GM19463 (cell line): Measurements from ENCODE around the gene MSANTD1.

Experiments used
- ATAC-seq: cut with Tn5 transposase; IDR thresholded peaks from one replicate; pipeline ENCODE4 v1.9.1; 2021; ENCODE audit warnings: mild to moderate bottlenecking, moderate library complexity; ENCODE audit not compliant: unreplicated experiment

MSANTD1 gene

GRCh38 chr4:3215733-3216132 is 33.2 kb upstream of the MSANTD1 start:
- ATAC-seq = no peak

- ATAC-seq = no peak
These were observed 31.7 kb upstream of the MSANTD1 start for GRCh38 chr4:3217266-3217665.

DNA sequence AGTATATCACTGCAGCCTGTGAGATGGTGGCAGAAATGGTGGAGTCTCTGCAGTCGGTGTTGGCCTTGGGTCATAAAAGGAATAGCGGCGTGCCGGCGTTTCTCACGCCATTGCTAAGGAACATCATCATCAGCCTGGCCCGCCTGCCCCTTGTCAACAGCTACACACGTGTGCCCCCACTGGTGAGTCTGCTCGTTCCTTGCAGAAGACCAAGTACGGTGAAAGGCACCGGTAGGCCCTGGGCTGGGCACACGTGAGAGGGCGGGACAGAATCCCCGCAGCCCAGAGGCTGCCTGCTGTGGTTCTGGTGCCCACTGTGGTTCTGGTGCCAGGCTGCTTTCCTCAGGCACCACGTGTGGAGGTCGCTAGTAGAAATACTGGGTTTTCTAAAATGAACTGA is 31.2 kb upstream of the MSANTD1 start:
- ATAC-seq = no peak

GRCh38 chr4:3218824-3219760 is 29.9 kb upstream of the MSANTD1 start:
- ATAC-seq = no peak

DNA sequence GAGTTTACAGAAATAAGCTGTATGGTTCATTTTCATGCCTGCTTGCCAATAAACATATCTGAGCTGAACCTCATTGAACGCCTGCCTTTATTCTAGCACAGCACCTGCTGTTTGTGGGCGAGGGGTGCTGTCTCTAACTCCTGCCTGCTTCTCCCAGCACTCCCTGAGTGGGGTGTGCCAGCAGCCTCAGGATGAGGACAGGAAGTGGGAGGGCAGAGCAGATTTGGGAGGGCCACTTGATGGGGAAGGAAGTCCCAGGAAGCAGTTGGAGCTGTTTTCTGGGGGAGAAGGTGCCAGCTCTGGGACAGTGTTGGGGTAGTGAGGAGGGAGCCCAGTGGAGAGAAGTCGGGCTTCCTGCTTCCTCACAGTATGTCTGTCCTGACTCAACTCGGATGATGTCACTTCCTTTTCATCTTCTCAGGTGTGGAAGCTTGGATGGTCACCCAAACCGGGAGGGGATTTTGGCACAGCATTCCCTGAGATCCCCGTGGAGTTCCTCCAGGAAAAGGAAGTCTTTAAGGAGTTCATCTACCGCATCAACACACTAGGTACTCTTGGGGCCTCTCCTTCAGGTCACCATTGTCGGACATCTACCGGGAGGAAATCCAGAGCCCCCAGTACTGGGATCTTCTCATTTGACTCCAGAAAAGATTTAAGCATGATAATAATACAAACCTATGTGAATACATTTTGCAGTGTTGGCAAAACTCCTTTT is 29.0 kb upstream of the MSANTD1 start:
- ATAC-seq = no peak

GRCh38 chr4:3220476-3221183 is 28.3 kb upstream of the MSANTD1 start:
- ATAC-seq = no peak

DNA sequence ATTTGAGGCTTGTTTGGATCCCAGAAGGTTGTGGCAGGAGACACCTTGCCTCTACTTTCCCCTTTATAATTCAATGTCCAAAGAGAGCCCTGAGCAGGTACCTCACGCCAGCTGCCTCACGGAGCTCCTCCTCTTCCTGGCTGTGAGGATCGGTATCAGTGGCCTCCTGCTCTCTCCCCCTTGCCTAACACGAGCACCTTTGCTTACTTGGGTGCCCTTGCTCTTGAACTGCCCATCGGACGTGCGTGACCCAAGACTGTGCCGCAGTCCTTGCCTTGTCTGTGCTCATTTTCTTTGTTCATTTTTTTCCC is 27.8 kb upstream of the MSANTD1 start:
- no peak for ATAC-seq

GRCh38 chr4:3221996-3222395 is 27.0 kb upstream of the MSANTD1 start:
- no peak for ATAC-seq

GRCh38 chr4:3223346-3223745 is 25.6 kb upstream of the MSANTD1 start:
- ATAC-seq = no peak

DNA sequence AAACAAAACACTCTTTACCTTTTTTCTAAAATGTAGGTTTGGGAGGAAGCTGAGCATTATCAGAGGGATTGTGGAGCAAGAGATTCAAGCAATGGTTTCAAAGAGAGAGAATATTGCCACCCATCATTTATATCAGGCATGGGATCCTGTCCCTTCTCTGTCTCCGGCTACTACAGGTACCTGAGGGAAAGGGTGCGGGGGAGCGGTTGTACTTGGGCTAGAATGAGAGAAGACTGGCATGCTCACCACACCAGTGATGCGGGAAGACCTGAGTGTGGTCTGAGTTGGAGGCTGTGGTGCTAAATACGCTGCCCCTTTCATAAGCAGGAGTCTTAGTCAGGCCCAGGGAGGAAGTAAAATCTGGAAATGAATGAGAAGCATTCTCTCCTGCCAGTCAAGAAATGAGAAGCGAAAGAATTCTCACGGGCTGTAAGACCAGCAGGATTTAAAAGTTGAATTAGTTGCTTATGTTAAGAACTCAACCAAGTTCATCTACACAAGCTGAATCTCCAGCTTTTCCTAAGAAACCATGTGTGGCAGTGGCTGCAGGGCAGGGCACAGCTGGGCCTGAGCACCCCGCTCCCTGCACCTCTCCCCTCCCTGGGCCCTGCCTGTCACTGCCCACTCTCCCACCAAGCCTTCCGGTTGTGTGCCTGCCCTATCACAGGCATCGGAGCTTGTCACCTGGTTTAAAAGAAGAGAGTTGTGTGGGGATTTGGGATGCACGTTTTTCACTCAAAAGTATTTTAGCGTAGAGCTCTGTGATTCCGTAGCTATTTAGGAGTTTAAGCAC is 24.8 kb upstream of the MSANTD1 start:
- no peak for ATAC-seq

- ATAC-seq = no peak
These were observed 23.7 kb upstream of the MSANTD1 start for GRCh38 chr4:3225071-3225850.

DNA sequence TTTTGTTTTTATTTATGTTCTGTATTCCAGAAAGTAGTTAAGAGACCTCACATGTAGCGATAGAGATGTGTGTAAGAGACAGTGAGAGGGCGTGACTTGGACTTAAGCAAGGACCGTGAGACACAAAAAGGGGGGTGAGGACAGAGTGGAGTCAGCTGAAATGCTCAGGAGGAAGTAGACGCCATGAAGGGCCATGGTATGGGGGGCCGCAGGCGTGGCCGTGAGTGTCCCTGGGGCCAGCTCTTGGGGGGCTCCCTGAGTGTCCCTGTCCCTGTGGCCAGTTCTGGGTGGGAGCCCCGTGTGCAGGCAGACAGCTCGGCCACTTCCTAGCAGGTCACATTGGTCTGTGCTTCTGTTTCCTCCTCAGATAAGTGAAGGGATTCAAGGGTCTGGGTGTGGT is 23.0 kb upstream of the MSANTD1 start:
- ATAC-seq = no peak

DNA sequence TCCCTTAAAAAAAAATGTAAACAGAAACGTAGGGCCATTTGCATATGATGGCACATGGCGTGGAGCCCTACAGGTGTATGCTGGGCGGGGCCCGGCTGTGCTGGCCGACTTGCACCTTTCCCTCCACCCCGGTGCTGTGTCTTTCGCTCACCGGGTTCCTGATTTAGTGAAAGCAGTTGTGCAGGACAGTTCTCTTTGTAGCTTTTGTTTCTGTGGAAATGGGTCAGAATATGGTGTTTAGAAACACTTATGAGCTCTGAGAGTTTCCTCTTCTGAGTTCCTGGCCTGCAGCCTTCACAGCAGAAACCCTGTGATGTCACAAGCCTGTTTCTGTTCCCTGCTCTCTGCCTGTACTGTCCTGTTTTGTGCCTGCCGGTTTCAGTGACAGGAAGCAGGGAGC is 22.5 kb upstream of the MSANTD1 start:
- no peak for ATAC-seq

DNA sequence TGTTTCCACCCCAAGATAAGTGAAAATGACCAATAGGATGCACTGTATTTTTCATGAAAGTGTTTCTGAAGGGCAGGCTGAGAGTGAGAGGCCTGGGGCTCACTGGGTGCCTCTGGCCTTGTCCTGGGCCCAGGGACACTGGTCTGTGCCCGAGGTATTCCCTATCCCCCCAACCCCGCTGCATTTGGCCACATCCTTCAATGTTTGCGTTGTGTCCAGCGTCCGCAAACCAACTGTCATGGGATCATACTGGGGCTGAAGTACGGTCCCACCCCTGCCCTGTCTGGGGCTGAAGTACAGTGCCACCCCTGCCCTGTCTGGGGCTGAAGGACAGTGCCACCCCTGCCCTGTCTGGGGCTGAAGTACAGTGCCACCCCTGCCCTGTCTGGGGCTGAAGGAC is 22.0 kb upstream of the MSANTD1 start:
- ATAC-seq = no peak

GRCh38 chr4:3227878-3228675 is 20.9 kb upstream of the MSANTD1 start:
- ATAC-seq = no peak

DNA sequence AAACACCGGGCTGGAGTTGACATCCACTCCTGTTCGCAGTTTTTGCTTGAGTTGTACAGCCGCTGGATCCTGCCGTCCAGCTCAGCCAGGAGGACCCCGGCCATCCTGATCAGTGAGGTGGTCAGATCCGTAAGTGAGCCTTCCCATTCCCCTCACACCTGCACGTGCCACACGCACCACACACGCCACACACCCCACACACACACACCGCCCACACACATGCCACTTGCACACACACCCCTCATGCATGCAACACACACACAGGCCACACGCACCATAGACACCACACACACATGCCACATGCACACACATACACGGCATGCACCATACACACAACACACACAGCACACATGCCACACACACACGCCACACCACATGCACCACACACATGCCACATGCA is 20.1 kb upstream of the MSANTD1 start:
- ATAC-seq = no peak

DNA sequence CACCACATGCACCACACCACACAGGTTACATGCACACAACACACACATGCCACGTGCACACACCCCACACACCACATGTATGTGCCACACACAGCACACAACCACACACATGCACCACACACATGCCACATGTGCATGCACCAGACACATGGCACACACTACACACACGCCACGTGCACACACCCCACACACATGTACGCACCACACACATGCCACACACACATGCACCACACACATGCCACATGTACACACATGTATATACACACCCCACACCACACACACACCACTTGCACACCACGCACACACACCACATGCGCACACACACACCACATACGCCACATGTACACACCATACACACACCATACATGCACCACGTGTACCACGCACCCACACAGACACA is 19.6 kb upstream of the MSANTD1 start:
- ATAC-seq = no peak

GRCh38 chr4:3229964-3230363 is 19.0 kb upstream of the MSANTD1 start:
- no peak for ATAC-seq

DNA sequence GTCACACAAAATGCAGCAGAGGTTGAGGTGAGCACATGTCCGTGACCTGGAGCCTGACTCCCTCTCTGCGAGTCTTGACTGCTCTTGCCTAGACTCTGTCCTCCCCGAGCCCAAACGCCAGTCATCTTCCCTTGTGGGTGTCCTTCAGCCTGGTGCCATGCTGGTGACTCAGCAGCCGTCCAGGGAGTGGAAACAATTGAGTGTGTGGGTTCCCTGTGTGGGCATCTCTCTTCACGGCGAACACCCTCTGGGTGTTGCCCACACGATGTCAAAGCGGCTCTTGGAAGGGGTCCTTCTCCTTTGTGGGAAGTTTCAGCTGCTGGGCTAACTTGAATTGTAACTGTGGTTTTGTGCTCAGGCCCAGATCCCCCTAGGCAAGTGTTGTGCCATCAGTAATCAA is 17.5 kb upstream of the MSANTD1 start:
- no peak for ATAC-seq
